CD8-positive, alpha-beta memory T cell (primary cell): ENCODE measurements around the gene ZFP91. TPM values are rescaled to one million over a fixed set of nuclear protein-coding genes. Genes with fewer than 3 reads are reported as not detected.
"Not testable (repeated sequence)": the region's sequence is repeated elsewhere in the genome, so short reads cannot be mapped to it uniquely, and the experiment has no call there.

Source experiments
- CTCF ChIA-PET: fragments of 350-600 bp; sonication (Branson Sonifier 250); formaldehyde crosslinking; loops from one replicate; lab custom pipeline; 2021; ENCODE audit warnings: antibody characterized with exemption; lab: Charles Lee
- POLR2A ChIA-PET: fragments of 350-600 bp; sonication (Branson Sonifier 250); formaldehyde crosslinking; loops from one replicate; lab custom pipeline; 2021; ENCODE audit warnings: antibody characterized with exemption; lab: Charles Lee
- DNase-seq, 5 donors: peaks; one replicate each; pipeline versions ENCODE4 v3.0.0 to v3.0.0-alpha.2; 2020 to 2022; ENCODE audit warnings: mixed read lengths in 1 of 5
- H3K27ac ChIP-seq: one replicate; pipeline ENCODE4 v1.7.0; 2013; ENCODE audit warnings: low read depth, mild to moderate bottlenecking, low read length, moderate library complexity
- H3K27me3 ChIP-seq: 2 replicates; pipeline ENCODE4 v1.7.0; 2013; ENCODE audit warnings: low read length, mild to moderate bottlenecking; ENCODE audit not compliant: insufficient read depth, poor library complexity, severe bottlenecking
- H3K36me3 ChIP-seq: 2 replicates; pipeline ENCODE4 v1.7.0; 2013; ENCODE audit warnings: mild to moderate bottlenecking, low read length, moderate library complexity; ENCODE audit not compliant: insufficient read depth
- H3K4me1 ChIP-seq: 2 replicates; pipeline ENCODE4 v1.7.0; 2013; ENCODE audit warnings: mild to moderate bottlenecking, low read length, moderate library complexity; ENCODE audit not compliant: insufficient read depth
- H3K4me3 ChIP-seq: 2 replicates; pipeline ENCODE4 v1.7.0; 2013; ENCODE audit warnings: mild to moderate bottlenecking, low read length
- H3K9me3 ChIP-seq: 2 replicates; pipeline ENCODE4 v1.7.0; 2013; ENCODE audit warnings: mild to moderate bottlenecking, low read length
- H3K27ac Mint-ChIP-seq, 8 donors: one replicate each; pipeline ENCODE4 v1.8.0; 2020 to 2021; ENCODE audit warnings: mixed read lengths in 8 of 8, mild to moderate bottlenecking in 6 of 8, inconsistent platforms in 3 of 8, moderate library complexity in 3 of 8
- H3K27me3 Mint-ChIP-seq, 2 donors: one replicate each; pipeline ENCODE4 v1.8.0; 2020 to 2021; ENCODE audit warnings: mixed read lengths in 2 of 2, mild to moderate bottlenecking in 1 of 2, moderate library complexity in 1 of 2
- H3K36me3 Mint-ChIP-seq, 3 donors: one replicate each; pipeline ENCODE4 v1.8.0; 2020 to 2021; ENCODE audit warnings: mixed read lengths in 3 of 3, inconsistent platforms in 1 of 3, mild to moderate bottlenecking in 1 of 3
- H3K4me1 Mint-ChIP-seq, 3 donors: one replicate each; pipeline ENCODE4 v1.8.0; 2020 to 2021; ENCODE audit warnings: mixed read lengths in 3 of 3, inconsistent platforms in 1 of 3, mild to moderate bottlenecking in 1 of 3
- H3K4me3 Mint-ChIP-seq, 7 donors: one replicate each; pipeline ENCODE4 v1.8.0; 2020 to 2021; ENCODE audit warnings: mixed read lengths in 7 of 7, mild to moderate bottlenecking in 6 of 7, moderate library complexity in 4 of 7, inconsistent platforms in 2 of 7
- H3K9me3 Mint-ChIP-seq, 5 donors: one replicate each; pipeline ENCODE4 v1.8.0; 2020 to 2022; ENCODE audit warnings: mixed read lengths in 5 of 5, mild to moderate bottlenecking in 3 of 5, moderate library complexity in 2 of 5, inconsistent platforms in 1 of 5
- polyA plus RNA-seq: library from polyadenylated mRNA; unstranded; fragments of 300-500 nt; fragmentation: Illumina TruSeq; gene quantifications from one replicate; pipeline ENCODE4 v1.2.3, GENCODE V29; 2021
- total RNA-seq, 2 experiments: library from RNA; stranded (reverse); gene quantifications; one replicate each; pipeline ENCODE4 v1.2.3, GENCODE V29; 2021

ZFP91 gene
- total and polyA plus RNA-seq, 3 experiments from 2014 or later, result 6.9 to 61.7 (median 61.0) TPM

GRCh38 chr11:58562375-58562800, 16.5 kb upstream of the ZFP91 start:
- no peak overlapping the region for H3K27ac ChIP-seq
- DNase-seq, result peak in 2 of 5 donors; percentile 10 to 13
- POLR2A ChIA-PET, result interaction anchor here (1.0 kb wide), 2 partner anchors 14 to 15 kb away, joined by 3 read pairs; partner anchors contain the start of gene LPXN
- H3K4me1 Mint-ChIP-seq, result peaks cover 58 to 81% (median 80%) of the 10 kb centered on the region in 3 donors
- no peaks in the 10 kb centered on the region for H3K9me3 ChIP-seq
- no peak overlapping the region for H3K4me3 ChIP-seq
- peak overlapping the region; percentile 69 to 86 (median 83) for H3K27ac Mint-ChIP-seq
- H3K36me3 Mint-ChIP-seq, result peaks cover 7 to 63% (median 13%) of the 10 kb centered on the region in 3 donors
- no peaks in the 10 kb centered on the region for H3K9me3 Mint-ChIP-seq
- H3K4me1 ChIP-seq, result peaks cover 47% of the 10 kb centered on the region
- H3K27me3 Mint-ChIP-seq, result no peaks in the 10 kb centered on the region
- H3K27me3 ChIP-seq, result no peaks in the 10 kb centered on the region
- peak overlapping the region; percentile 1 to 71 (median 22) for H3K4me3 Mint-ChIP-seq
- H3K36me3 ChIP-seq, result peaks cover 14% of the 10 kb centered on the region
- CTCF ChIA-PET, result no interaction called here

GRCh38 chr11:58564231-58564630, 14.6 kb upstream of the ZFP91 start:
- Histone ChIP-seq H3K4me3 (no peak overlapping the region), H3K4me1 (peaks cover 63% of the 10 kb centered on the region), H3K36me3 (peaks cover 25% of the 10 kb centered on the region), H3K27me3 (no peaks in the 10 kb centered on the region), H3K27ac (no peak overlapping the region), H3K9me3 (no peaks in the 10 kb centered on the region)
- Mint-ChIP-seq H3K27ac (peak overlapping the region in 6 of 8 donors; percentile 40 to 88 (median 80)), H3K4me1 (peaks cover 68 to 86% (median 86%) of the 10 kb centered on the region in 3 donors), H3K36me3 (peaks cover 17 to 74% (median 19%) of the 10 kb centered on the region in 3 donors), H3K4me3 (peak overlapping the region in 1 of 7 donors; percentile 6), H3K9me3 (no peaks in the 10 kb centered on the region), H3K27me3 (no peaks in the 10 kb centered on the region)
- POLR2A ChIA-PET, result no interaction called here
- CTCF ChIA-PET, result interaction anchor here (0.8 to 4.7 kb wide), 6 partner anchors 10 to 59 kb away, joined by 3 to 27 read pairs (median 3); partner anchors contain the start of gene LPXN
- DNase-seq, result no peak

- Histone ChIP-seq H3K9me3 (no peaks in the 10 kb centered on the region), H3K36me3 (peaks cover 37% of the 10 kb centered on the region), H3K27me3 (no peaks in the 10 kb centered on the region), H3K4me3 (no peak overlapping the region), H3K4me1 (peaks cover 51% of the 10 kb centered on the region), H3K27ac (no peak overlapping the region)
- CTCF ChIA-PET, result interaction anchor here (0.7 to 4.7 kb wide), 26 partner anchors 9 to 929 kb away, joined by 3 to 73 read pairs (median 5); partner anchors contain the start of genes CNTF, LPXN and ZFP91
- H3K27me3 Mint-ChIP-seq, result no peaks in the 10 kb centered on the region
- peaks cover 17 to 66% (median 18%) of the 10 kb centered on the region in 3 donors for H3K36me3 Mint-ChIP-seq
- POLR2A ChIA-PET, result interaction anchor here (1.7 to 3.1 kb wide), 2 partner anchors 10 to 15 kb away, joined by 4 to 24 read pairs; no protein-coding TSS in a partner anchor
- peak; percentile 62 to 83 (median 71) for DNase-seq
- H3K4me1 Mint-ChIP-seq, result peaks cover 59 to 80% (median 79%) of the 10 kb centered on the region in 3 donors
- H3K4me3 Mint-ChIP-seq, result peak overlapping the region; percentile 10 to 78 (median 43)
- no peaks in the 10 kb centered on the region for H3K9me3 Mint-ChIP-seq
- H3K27ac Mint-ChIP-seq, result peak overlapping the region; percentile 28 to 95 (median 80)
Observed at GRCh38 chr11:58567889-58568512, 10.9 kb upstream of the ZFP91 start.

GRCh38 chr11:58572906-58573305, 6.0 kb upstream of the ZFP91 start:
- peak overlapping the region; percentile 88 to 99 (median 97) for H3K4me3 Mint-ChIP-seq

GRCh38 chr11:58573451-58574104, 5.3 kb upstream of the ZFP91 start:
- peak overlapping the region; percentile 88 to 99 (median 97) for H3K4me3 Mint-ChIP-seq
- H3K27me3 ChIP-seq, result no peaks in the 10 kb centered on the region
- H3K9me3 ChIP-seq, result no peaks in the 10 kb centered on the region
- peak overlapping the region; percentile 83 for H3K4me3 ChIP-seq
- no peaks in the 10 kb centered on the region for H3K9me3 Mint-ChIP-seq
- peaks cover 50% of the 10 kb centered on the region for H3K4me1 ChIP-seq
- POLR2A ChIA-PET, result interaction anchor here (0.5 to 0.7 kb wide), 2 partner anchors 61 to 570 kb away, joined by 3 read pairs; no protein-coding TSS in a partner anchor
- peak overlapping the region; percentile 55 for H3K27ac ChIP-seq
- H3K27ac Mint-ChIP-seq, result peak overlapping the region; percentile 100
- DNase-seq, result peak; percentile 41 to 64 (median 54)
- H3K4me1 Mint-ChIP-seq, result peaks cover 68 to 83% (median 83%) of the 10 kb centered on the region in 3 donors
- peaks cover 6 to 63% (median 11%) of the 10 kb centered on the region in 3 donors for H3K36me3 Mint-ChIP-seq
- peaks cover 22% of the 10 kb centered on the region for H3K36me3 ChIP-seq
- peaks cover 0 to 9% of the 10 kb centered on the region in 2 donors for H3K27me3 Mint-ChIP-seq
- CTCF ChIA-PET, result interaction anchor here (0.9 to 1.2 kb wide), 2 partner anchors 45 to 56 kb away, joined by 3 read pairs; no protein-coding TSS in a partner anchor

More at GRCh38 chr11:58572906-58573305, 6.0 kb upstream of the ZFP91 start:
- not testable (repeated sequence) for H3K9me3 Mint-ChIP-seq, DNase-seq, H3K27me3 Mint-ChIP-seq, H3K9me3 ChIP-seq, H3K27me3 ChIP-seq
- H3K4me1 Mint-ChIP-seq, result peaks cover 73 to 90% (median 90%) of the 10 kb centered on the region in 3 donors
- H3K27ac ChIP-seq, result peak overlapping the region; percentile 55
- CTCF ChIA-PET, result interaction anchor here (0.9 kb wide), 1 partner anchor 57 kb away, joined by 3 read pairs; no protein-coding TSS in a partner anchor
- H3K4me1 ChIP-seq, result peaks cover 57% of the 10 kb centered on the region
- POLR2A ChIA-PET, result interaction anchor here (0.7 kb wide), 1 partner anchor 62 kb away, joined by 3 read pairs; no protein-coding TSS in a partner anchor
- peaks cover 9 to 63% (median 13%) of the 10 kb centered on the region in 3 donors for H3K36me3 Mint-ChIP-seq
- peaks cover 26% of the 10 kb centered on the region for H3K36me3 ChIP-seq
- H3K27ac Mint-ChIP-seq, result peak overlapping the region; percentile 100
- H3K4me3 ChIP-seq, result peak overlapping the region; percentile 83

- Mint-ChIP-seq H3K4me1 (peaks cover 62 to 74% (median 74%) of the 10 kb centered on the region in 3 donors), H3K9me3 (no peaks in the 10 kb centered on the region), H3K4me3 (peak overlapping the region; percentile 88 to 99 (median 97)), H3K27me3 (peaks cover 0 to 16% of the 10 kb centered on the region in 2 donors), H3K36me3 (peaks cover 1 to 58% (median 5%) of the 10 kb centered on the region in 3 donors), H3K27ac (peak overlapping the region; percentile 100)
- Histone ChIP-seq H3K27ac (peak overlapping the region; percentile 45), H3K36me3 (peaks cover 9% of the 10 kb centered on the region), H3K27me3 (no peaks in the 10 kb centered on the region), H3K4me3 (peak overlapping the region; percentile 83), H3K9me3 (no peaks in the 10 kb centered on the region), H3K4me1 (peaks cover 45% of the 10 kb centered on the region)
- ChIA-PET POLR2A (no interaction called here), CTCF (no interaction called here)
- no peak for DNase-seq
Observed at GRCh38 chr11:58574881-58575280, 4.0 kb upstream of the ZFP91 start.

GRCh38 chr11:58575377-58576020, 3.4 kb upstream of the ZFP91 start, which contains the start of gene LPXN:
Gene LPXN (minus strand): TSS chr11:58575856. CDS start chr11:58575772, 84 bp downstream.
- peak within 1 kb of the TSS; percentile 83 for H3K4me3 ChIP-seq
- peaks cover 49% of the 10 kb centered on the region for H3K4me1 ChIP-seq
- Mint-ChIP-seq H3K36me3 (peaks cover 0 to 57% (median 5%) of the 10 kb centered on the region in 3 donors), H3K27me3 (peaks cover 0 to 16% of the 10 kb centered on the region in 2 donors), H3K4me1 (peaks cover 65 to 74% (median 74%) of the 10 kb centered on the region in 3 donors), H3K4me3 (peak within 1 kb of the TSS; percentile 88 to 99 (median 97)), H3K9me3 (no peaks in the 10 kb centered on the region), H3K27ac (peak within 1 kb of the TSS; percentile 100)
- H3K9me3 ChIP-seq, result no peaks in the 10 kb centered on the region
- H3K36me3 ChIP-seq, result peaks cover 5% of the 10 kb centered on the region
- H3K27ac ChIP-seq, result peak within 1 kb of the TSS; percentile 99
- no peaks in the 10 kb centered on the region for H3K27me3 ChIP-seq
- peak; percentile 28 to 74 (median 65) for DNase-seq
- ChIA-PET CTCF (interaction anchor here (1.0 to 5.2 kb wide), 4 partner anchors 7 to 51 kb away, joined by 3 to 73 read pairs (median 5); no protein-coding TSS in a partner anchor), POLR2A (interaction anchor here (0.6 to 1.0 kb wide), 7 partner anchors 9 to 75 kb away, joined by 3 to 7 read pairs (median 4); no protein-coding TSS in a partner anchor)
